ENCODE measurements around the gene TPP1.

DNA sequence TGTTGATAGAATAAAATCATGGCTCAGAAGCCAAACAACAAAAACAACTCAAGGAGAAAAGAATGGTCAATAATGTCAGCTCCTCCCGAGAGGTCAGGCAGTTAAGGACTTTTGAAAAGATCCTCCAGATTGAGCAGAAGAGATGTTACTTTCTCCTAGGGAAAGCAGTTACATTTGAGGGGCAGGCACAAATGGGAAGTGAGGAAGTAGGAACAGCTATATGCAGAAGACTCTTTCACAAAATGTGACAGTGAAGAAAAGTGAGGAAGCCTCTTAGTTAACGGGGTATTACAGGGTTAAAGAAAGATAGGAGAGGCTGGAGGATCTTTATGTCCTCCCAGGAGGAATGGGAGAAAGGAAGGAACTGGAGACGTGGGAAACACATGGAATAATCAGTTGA is 33.0 kb upstream of the TPP1 start:
- TF ChIP-seq RAD21 (conservative IDR thresholded peaks at IDR 0.05 in 1 of 2, IDR thresholded peaks at IDR 0.05 in 1 of 2) (no peak), NPAS2 (CRISPR knock-in tag; IDR thresholded peaks at IDR 0.05; ENCODE audit: borderline replicate concordance) (no peak), EHMT2 (IDR thresholded peaks at IDR 0.05; ENCODE audit: low read depth) (no peak), CEBPB (IDR thresholded peaks at IDR 0.05) (no peak), CHD4 (IDR thresholded peaks at IDR 0.05; ENCODE audit: borderline replicate concordance) (no peak), JUNB (IDR thresholded peaks at IDR 0.05) (no peak)
- TF ChIP-seq, protein P1, sequence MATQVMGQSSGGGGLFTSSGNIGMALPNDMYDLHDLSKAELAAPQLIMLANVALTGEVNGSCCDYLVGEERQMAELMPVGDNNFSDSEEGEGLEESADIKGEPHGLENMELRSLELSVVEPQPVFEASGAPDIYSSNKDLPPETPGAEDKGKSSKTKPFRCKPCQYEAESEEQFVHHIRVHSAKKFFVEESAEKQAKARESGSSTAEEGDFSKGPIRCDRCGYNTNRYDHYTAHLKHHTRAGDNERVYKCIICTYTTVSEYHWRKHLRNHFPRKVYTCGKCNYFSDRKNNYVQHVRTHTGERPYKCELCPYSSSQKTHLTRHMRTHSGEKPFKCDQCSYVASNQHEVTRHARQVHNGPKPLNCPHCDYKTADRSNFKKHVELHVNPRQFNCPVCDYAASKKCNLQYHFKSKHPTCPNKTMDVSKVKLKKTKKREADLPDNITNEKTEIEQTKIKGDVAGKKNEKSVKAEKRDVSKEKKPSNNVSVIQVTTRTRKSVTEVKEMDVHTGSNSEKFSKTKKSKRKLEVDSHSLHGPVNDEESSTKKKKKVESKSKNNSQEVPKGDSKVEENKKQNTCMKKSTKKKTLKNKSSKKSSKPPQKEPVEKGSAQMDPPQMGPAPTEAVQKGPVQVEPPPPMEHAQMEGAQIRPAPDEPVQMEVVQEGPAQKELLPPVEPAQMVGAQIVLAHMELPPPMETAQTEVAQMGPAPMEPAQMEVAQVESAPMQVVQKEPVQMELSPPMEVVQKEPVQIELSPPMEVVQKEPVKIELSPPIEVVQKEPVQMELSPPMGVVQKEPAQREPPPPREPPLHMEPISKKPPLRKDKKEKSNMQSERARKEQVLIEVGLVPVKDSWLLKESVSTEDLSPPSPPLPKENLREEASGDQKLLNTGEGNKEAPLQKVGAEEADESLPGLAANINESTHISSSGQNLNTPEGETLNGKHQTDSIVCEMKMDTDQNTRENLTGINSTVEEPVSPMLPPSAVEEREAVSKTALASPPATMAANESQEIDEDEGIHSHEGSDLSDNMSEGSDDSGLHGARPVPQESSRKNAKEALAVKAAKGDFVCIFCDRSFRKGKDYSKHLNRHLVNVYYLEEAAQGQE (IDR thresholded peaks at IDR 0.05), result no peak
- TF ChIP-seq, protein P2, sequence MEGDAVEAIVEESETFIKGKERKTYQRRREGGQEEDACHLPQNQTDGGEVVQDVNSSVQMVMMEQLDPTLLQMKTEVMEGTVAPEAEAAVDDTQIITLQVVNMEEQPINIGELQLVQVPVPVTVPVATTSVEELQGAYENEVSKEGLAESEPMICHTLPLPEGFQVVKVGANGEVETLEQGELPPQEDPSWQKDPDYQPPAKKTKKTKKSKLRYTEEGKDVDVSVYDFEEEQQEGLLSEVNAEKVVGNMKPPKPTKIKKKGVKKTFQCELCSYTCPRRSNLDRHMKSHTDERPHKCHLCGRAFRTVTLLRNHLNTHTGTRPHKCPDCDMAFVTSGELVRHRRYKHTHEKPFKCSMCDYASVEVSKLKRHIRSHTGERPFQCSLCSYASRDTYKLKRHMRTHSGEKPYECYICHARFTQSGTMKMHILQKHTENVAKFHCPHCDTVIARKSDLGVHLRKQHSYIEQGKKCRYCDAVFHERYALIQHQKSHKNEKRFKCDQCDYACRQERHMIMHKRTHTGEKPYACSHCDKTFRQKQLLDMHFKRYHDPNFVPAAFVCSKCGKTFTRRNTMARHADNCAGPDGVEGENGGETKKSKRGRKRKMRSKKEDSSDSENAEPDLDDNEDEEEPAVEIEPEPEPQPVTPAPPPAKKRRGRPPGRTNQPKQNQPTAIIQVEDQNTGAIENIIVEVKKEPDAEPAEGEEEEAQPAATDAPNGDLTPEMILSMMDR (IDR thresholded peaks at IDR 0.05), result no peak
